ENCODE measurements around the gene SEMA5A.
"Not testable (repeated sequence)": the region's sequence is repeated elsewhere in the genome, so short reads cannot be mapped to it uniquely, and the experiment has no call there.

Gene SEMA5A

GRCh38 chr5:9440517-9440916, 105.4 kb downstream of the SEMA5A start:
- DNase-seq (ENCODE audit: low read depth) = peak; percentile 41

- DNase-seq (ENCODE audit: low read depth) = no peak
Measured at GRCh38 chr5:9439531-9440292, 106.2 kb downstream of the SEMA5A start.

- no peak for DNase-seq (ENCODE audit: low read depth)
Measured at GRCh38 chr5:9438596-9439354, 107.1 kb downstream of the SEMA5A start.

GRCh38 chr5:9437741-9438240, 108.1 kb downstream of the SEMA5A start:
- DNase-seq (ENCODE audit: low read depth) = peak; percentile 45

GRCh38 chr5:9431496-9432258, 114.2 kb downstream of the SEMA5A start:
- no peak for DNase-seq (ENCODE audit: low read depth)

GRCh38 chr5:9431151-9431495, 114.8 kb downstream of the SEMA5A start:
- DNase-seq (ENCODE audit: low read depth) = no peak

GRCh38 chr5:9430306-9430705, 115.6 kb downstream of the SEMA5A start:
- DNase-seq (ENCODE audit: low read depth) = no peak

GRCh38 chr5:9429691-9430215, 116.1 kb downstream of the SEMA5A start:
- DNase-seq (ENCODE audit: low read depth) = no peak

- DNase-seq (ENCODE audit: low read depth) = no peak
Measured at GRCh38 chr5:9428272-9428671, 117.6 kb downstream of the SEMA5A start.

- DNase-seq (ENCODE audit: low read depth) = no peak
Measured at GRCh38 chr5:9425710-9426109, 120.2 kb downstream of the SEMA5A start.

GRCh38 chr5:9423571-9423970, 122.3 kb downstream of the SEMA5A start:
- DNase-seq (ENCODE audit: low read depth) = no peak

GRCh38 chr5:9421884-9422283, 124.0 kb downstream of the SEMA5A start:
- DNase-seq (ENCODE audit: low read depth) = no peak

- DNase-seq (ENCODE audit: low read depth) = no peak
Measured at GRCh38 chr5:9419794-9420193, 126.1 kb downstream of the SEMA5A start.

- DNase-seq (ENCODE audit: low read depth) = no peak
Measured at GRCh38 chr5:9415566-9415965, 130.3 kb downstream of the SEMA5A start.

- DNase-seq (ENCODE audit: low read depth) = no peak
Measured at GRCh38 chr5:9415091-9415490, 130.8 kb downstream of the SEMA5A start.

- DNase-seq (ENCODE audit: low read depth) = no peak
Measured at GRCh38 chr5:9411142-9411541, 134.7 kb downstream of the SEMA5A start.

GRCh38 chr5:9409413-9409960, 136.4 kb downstream of the SEMA5A start:
- DNase-seq (ENCODE audit: low read depth) = no peak

GRCh38 chr5:9408964-9409363, 136.9 kb downstream of the SEMA5A start:
- no peak for DNase-seq (ENCODE audit: low read depth)

- DNase-seq (ENCODE audit: low read depth) = no peak
Measured at GRCh38 chr5:9405196-9405754, 140.6 kb downstream of the SEMA5A start.

GRCh38 chr5:9401786-9402472, 143.9 kb downstream of the SEMA5A start:
- DNase-seq (ENCODE audit: low read depth) = no peak

GRCh38 chr5:9399783-9400182, 146.1 kb downstream of the SEMA5A start:
- DNase-seq (ENCODE audit: low read depth) = not testable (repeated sequence)
